Measurements from ENCODE around the gene PNPLA3.

Gene PNPLA3

GRCh38 chr22:43995057-43995685 lies 71.6 kb downstream of the PNPLA3 start:
- DNase-seq: no peak

- DNase-seq: no peak
Observed at GRCh38 chr22:43995798-43996169, 72.2 kb downstream of the PNPLA3 start.

GRCh38 chr22:43996170-43996980 lies 72.8 kb downstream of the PNPLA3 start:
- no peak for DNase-seq

GRCh38 chr22:43996981-43997265 lies 73.3 kb downstream of the PNPLA3 start:
- DNase-seq: no peak

All from NCI-H510A (cell line).